Tibial nerve (tissue), 4 donors: ENCODE measurements around the gene CYP4A11. TPM values are rescaled to one million over a fixed set of nuclear protein-coding genes. Genes with fewer than 3 reads are reported as not detected.

ENCODE experiments used
- small RNA-seq: library from RNA; depleted of rRNA; stranded (forward); fragments of <200 nt; gene quantifications from one replicate; pipeline ENCODE3, GENCODE V24; 2016
- total RNA-seq, 4 donors: library from RNA; depleted of rRNA; stranded (reverse); fragments of >200 nt; gene quantifications; one replicate each; pipeline ENCODE4 v1.1.0, GENCODE V29; 2016

Gene CYP4A11
- total RNA-seq, 4 donors from 2014 or later = 0.30 to 0.42 TPM; not detected in 2

Small RNAs within 50 kb of the gene (small RNA-seq; reads per million reads assigned to genes)
- not detected for gene CYP4A26P

Other genes with a start within 250 kb of the CYP4A11 start
- 100 to 1,000 TPM in 2 of 4 donors, 10 to 100 TPM in 2; 81.0 to 106 (median 97.0) TPM for gene EFCAB14, start 222.4 kb downstream of the CYP4A11 start, total RNA-seq
- 1,000 to 10,000 TPM in 2 of 4 donors, 100 to 1,000 TPM in 2; 578 to 1,081 (median 834) TPM for gene CYP4B1, start 142.4 kb downstream of the CYP4A11 start, total RNA-seq
- 10 to 100 TPM; 40.6 to 49.5 (median 41.5) TPM for gene CYP4X1, start 82.2 kb upstream of the CYP4A11 start, total RNA-seq
- 10 to 100 TPM in 2 of 4 donors, 1 to 10 TPM in 2; 8.5 to 12.9 (median 9.3) TPM for gene CYP4Z1, start 125.8 kb upstream of the CYP4A11 start, total RNA-seq
- gene CYP4A22, start 196.0 kb upstream of the CYP4A11 start, total RNA-seq = 1 to 10 TPM in 3 of 4 donors, under 1 TPM in 1; 0.84 to 4.5 (median 2.6) TPM
- 1 to 10 TPM in 2 of 4 donors, not detected in 2; 1.5 to 4.2 TPM for gene PDZK1IP1, start 248.6 kb upstream of the CYP4A11 start, total RNA-seq